Measurements from ENCODE around the gene HKDC1.
"Not testable (repeated sequence)": the region's sequence is repeated elsewhere in the genome, so short reads cannot be mapped to it uniquely, and the experiment has no call there.

HKDC1 gene, protein sequence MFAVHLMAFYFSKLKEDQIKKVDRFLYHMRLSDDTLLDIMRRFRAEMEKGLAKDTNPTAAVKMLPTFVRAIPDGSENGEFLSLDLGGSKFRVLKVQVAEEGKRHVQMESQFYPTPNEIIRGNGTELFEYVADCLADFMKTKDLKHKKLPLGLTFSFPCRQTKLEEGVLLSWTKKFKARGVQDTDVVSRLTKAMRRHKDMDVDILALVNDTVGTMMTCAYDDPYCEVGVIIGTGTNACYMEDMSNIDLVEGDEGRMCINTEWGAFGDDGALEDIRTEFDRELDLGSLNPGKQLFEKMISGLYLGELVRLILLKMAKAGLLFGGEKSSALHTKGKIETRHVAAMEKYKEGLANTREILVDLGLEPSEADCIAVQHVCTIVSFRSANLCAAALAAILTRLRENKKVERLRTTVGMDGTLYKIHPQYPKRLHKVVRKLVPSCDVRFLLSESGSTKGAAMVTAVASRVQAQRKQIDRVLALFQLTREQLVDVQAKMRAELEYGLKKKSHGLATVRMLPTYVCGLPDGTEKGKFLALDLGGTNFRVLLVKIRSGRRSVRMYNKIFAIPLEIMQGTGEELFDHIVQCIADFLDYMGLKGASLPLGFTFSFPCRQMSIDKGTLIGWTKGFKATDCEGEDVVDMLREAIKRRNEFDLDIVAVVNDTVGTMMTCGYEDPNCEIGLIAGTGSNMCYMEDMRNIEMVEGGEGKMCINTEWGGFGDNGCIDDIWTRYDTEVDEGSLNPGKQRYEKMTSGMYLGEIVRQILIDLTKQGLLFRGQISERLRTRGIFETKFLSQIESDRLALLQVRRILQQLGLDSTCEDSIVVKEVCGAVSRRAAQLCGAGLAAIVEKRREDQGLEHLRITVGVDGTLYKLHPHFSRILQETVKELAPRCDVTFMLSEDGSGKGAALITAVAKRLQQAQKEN

DNA sequence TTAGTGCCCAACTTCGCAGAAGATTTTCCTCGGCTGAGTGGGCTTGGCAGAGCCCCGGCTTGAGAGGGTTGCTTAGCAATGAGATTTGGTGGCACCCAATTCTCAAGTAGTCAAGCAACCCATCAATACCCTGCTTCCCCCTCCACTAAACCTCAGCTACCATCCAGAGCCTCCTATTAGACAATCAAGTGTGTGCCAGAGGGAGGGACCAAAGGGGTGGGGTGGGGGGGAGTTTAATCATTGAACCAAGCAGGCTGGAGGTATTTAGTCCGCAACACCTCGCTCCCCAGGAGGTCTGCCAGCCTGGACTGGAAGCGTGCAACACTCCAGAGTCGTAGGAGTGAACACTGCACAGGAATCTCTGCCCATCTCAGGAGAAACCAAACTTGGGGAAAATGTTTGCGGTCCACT is at the start of gene HKDC1:
TSS of gene HKDC1 (plus strand) at position 292 of the 411 bp plus-strand sequence. CDS start at position 396, 104 bp downstream.
- DNase-seq (ENCODE audit: low spot score), result no peak

DNA sequence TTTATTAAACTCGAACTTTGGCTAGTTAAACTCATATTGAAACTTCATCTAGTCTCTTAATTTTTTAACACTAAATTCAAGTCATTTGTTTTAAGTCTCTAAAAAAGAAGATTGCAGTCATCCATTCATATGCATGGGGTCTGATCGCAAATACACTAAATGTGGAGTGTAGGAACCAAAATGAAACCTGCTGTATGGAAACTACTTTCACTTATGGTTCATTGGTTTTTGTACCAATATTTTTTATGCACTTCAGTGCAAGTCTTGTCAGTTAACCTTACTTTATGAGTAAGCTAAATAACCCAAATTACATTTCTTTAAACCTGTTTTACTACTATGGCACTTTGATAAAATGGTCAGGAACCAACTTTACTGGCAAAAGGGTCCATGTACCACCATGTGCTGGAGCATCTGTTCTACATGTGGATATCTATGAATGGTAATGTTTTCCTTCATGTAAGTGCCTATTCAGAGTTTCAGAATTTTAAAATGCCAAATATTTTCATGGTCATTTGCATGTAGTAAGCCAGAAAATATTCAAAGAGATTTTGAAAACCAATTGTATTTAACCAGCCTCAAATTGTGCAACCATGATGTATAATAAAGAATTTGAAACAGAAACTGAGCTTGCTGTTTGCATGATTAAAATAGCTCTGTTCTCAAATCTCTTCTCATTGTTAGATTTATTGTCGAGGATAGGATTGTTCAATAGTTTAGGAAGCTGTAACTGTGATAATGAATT is 47.7 kb upstream of the HKDC1 start:
- no peak for DNase-seq (ENCODE audit: low spot score)

DNA sequence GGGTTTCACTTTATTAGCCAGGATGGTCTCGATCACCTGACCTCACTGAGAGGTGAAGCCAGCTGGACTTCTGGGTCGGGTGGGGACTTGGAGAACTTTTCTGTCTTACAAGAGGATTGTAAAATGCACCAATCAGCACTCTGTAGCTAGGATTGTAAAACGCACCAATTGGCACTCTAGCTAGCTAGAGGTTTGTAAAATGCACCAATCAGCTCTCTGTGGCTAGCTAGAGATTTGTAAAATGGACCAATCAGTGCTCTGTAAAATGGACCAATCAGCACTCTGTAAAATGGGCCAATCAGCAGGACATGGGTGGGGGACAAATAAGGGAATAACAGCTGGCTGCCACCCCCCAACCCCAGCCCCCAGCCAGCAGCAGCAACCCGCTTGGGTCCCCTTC is 44.8 kb upstream of the HKDC1 start:
- not testable (repeated sequence) for DNase-seq (ENCODE audit: low spot score)

DNA sequence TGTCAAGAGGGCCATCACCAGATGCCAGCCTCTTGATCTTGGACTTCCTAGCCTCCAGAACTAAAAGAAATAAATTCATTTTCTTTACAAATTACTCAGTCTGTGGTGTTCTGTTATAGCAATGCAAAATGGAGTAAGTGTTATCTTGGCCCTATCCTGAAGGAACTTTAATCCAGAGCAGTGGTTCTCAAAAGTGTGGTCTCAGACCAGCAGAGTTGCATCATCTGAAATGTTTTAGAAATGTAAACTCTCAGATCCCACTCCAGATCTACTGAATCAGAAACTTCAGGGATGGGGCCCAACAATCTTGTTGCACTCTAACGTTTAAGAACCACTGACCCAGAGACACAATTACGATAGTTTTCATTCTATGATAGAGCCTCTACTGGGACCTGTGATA is 43.3 kb upstream of the HKDC1 start:
- DNase-seq (ENCODE audit: low spot score), result no peak

DNA sequence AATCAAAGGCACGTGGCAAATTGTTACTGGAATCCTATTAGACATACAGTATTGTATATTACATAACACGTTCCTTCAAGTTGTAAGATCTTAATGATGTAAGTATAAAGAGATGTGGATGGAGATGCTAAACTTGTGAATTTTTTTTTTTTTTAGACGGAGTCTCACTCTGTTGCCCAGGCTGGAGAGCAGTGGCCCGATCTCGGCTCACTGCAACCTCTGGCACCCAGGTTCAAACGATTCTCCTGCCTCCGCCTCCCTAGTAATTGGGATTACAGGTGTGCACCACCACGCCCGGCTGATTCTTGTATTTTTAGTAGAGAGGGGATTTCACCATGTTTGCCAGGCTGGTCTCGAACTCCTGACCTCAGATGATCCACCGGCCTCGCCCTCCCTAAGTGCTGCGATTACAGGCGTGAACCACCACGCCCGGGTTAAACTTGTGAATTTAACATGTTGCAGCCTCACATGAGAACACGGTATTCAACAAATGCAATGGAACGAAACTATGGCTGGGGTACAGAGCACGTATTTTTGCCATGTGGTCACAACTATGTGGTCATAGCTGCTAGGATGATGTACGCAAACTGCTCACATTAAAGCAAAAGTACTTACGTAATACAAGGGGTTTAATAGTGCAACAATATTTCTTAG is 40.9 kb upstream of the HKDC1 start:
- no peak for DNase-seq (ENCODE audit: low spot score)

DNA sequence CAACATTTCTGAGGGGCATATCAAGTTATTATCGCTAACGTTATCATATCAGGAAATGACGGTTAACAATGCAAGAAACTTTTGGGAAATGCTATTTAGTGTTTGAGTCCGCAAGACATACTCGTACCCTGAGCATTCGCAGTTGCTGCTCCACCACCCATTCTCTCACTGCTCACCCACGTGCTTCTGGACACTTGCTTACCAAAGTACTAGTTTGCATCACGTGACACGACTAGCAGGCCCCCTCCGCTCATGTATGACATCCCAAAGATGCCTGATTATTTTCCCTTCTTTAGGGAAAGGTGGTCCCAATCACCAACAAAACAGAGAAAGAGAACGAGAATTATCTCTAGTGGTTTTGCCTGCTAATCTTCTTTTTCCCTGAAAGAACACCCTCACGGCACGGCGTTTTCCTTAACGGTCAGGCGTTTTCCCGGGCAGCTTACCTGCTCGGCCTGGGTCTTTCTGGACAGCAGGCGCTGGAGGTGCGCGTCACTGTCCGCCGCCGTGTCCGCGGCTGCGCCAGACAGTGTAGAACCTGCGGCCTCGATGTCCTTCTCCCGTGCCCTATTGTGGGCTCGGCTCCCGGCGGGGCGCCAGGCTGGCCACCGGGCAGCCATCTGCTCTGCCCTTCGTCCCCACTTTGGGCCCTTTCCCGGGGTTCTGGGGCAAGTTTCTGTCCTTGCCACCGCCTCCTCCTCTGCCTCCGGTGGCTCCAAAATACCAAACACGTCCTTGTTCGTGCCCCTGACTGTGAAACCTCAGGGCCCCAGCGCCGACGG is 40.2 kb upstream of the HKDC1 start, which contains the start of gene SUPV3L1:
TSS of gene SUPV3L1 (plus strand) at position 492 of the 782 bp plus-strand sequence. CDS start at position 550, 58 bp downstream.
- DNase-seq (ENCODE audit: low spot score), result peak; percentile 97

DNA sequence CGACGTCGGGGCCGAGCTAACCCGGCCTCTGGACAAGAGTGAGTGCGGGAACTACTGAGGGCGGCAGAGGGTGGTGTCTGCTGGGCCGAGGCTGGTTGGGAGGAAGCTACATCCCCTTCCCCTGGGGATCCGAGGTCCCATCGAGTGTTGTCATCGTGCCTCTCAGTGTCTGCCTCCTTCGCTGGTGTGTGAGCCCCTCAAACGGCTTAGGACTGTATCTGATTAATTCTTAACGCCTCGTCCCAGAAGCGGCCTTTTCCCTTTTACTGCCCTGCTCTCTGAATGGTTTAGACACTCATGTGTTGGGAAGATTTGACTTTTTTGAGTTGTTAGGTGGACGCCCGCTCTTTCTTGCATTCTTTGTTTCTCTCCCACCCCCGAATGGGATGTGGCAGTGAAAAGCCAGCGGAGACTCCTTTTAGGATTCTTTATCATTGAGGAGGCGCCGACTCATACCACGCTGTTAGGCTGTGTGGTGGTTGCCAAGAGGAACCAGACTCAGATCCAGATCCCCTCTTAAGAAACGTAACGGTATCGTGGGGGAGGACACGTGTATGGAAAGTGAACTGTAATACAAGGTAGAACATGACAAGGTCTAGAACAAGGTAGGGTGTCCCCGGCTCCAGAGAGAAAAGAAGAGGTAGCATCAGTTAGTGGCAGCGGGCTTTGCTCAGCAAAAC is 39.5 kb upstream of the HKDC1 start:
- DNase-seq (ENCODE audit: low spot score), result peak; percentile 16

DNA sequence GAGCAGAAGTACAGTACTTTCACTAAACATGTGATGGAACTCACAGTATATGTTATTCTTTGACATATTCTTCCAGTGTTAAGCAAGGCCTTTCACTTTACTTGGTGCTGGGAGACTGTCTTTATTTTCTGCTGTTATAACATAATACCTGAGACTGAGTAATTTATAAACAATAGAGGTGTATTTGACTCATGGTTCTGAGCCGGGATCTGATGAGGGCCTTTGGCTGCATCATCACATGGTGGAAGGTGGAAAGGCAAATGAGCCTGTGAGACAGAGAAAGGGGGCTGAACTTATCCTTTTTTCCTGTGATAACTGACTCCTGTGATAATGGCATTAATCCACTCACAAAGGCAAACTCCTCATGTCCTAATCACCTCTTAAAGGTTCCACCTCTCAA is 38.7 kb upstream of the HKDC1 start:
- DNase-seq (ENCODE audit: low spot score), result no peak

DNA sequence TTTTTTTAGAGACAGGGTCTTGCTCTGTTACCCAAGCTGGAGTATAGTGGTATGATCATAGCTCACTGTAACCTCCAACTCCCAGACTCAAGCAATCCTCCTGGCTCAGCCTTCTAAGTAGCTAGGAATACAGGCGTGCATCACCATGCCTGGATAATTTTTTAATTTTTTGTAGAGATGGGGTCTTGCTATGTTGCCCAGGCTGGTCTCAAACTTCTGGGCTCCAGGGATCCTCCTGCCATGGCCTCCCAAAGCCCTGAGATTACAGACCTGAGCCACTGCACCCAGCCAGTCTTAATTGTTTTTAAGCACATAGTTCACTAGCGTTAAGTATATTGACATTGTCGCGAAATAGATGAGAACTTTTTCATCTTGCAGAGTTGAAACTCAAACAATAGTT is 38.1 kb upstream of the HKDC1 start:
- DNase-seq (ENCODE audit: low spot score), result no peak

DNA sequence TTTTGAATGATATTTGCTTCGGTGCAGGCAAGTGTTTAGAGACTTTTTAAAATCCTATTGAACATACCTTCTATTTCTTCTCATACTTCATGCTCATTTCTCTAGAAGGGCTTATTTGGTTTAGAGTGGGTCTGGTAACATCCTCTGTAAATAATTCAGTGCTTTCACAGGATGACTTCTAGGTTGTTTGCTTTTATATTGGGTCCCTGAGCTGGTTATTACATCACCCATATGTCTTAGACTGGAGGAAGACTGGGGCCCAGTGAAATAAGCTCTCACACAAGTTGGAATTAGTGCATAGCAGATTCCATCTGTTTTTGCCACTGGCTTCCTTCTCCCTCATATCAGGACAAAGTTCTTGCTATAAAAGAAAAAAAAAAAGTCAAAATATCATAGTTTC is 33.6 kb upstream of the HKDC1 start:
- no peak for DNase-seq (ENCODE audit: low spot score)

DNA sequence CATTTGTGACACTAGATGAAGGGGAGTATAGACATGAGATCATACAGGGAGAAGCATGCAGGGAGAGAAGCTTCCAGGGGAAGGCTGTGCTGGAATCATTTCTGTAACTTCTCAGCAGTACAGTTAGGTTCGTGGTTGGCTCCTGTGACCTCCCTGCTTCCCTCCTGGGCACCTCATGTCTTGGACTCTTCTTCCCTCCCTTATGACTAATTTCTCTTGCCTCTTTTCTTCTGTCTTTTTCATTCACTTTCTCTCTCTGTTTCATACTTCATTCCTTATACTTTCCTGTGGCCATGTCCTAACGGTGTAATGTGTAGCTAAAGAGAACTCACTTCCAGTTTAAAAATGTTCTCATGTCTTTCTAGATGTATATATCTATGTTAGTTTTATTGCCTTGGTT is 19.1 kb upstream of the HKDC1 start:
- DNase-seq (ENCODE audit: low spot score), result no peak

DNA sequence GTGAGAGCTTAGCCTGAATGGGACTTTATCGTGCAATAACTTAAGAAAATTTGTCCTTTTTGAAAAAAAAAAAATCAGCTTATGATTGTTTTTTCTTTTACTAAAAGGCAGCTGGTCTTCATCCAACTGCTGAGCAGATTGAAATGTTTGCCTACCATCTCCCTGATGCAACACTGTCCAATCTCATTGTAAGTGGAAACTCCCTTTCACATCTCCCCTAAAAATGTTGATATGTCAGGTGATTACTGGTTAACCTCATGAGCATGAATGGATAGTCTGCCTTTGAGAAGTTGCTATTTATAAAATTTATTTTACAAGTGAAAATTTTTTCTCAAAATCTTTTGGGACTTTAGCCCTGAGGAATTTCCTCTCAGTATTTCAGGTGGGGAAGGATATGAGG is 17.8 kb upstream of the HKDC1 start:
- DNase-seq (ENCODE audit: low spot score), result no peak

DNA sequence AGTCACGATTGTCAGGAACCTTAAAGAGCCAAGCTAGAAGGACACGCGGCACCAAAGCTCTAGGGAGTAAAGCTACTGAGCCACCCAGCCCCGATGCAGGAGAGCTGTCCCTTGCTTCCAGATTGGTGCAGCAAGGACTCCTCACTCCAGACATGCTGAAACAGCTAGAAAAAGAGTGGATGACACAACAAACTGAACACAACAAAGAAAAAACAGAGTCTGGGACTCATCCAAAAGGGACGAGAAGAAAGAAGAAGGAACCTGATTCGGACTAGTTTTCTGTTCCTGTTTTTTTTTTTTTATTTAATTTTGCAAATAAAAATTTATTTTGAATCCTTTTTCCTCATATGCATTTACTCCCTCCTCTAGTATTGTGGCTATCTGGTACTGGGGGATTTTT is 11.4 kb upstream of the HKDC1 start:
- DNase-seq (ENCODE audit: low spot score), result no peak

DNA sequence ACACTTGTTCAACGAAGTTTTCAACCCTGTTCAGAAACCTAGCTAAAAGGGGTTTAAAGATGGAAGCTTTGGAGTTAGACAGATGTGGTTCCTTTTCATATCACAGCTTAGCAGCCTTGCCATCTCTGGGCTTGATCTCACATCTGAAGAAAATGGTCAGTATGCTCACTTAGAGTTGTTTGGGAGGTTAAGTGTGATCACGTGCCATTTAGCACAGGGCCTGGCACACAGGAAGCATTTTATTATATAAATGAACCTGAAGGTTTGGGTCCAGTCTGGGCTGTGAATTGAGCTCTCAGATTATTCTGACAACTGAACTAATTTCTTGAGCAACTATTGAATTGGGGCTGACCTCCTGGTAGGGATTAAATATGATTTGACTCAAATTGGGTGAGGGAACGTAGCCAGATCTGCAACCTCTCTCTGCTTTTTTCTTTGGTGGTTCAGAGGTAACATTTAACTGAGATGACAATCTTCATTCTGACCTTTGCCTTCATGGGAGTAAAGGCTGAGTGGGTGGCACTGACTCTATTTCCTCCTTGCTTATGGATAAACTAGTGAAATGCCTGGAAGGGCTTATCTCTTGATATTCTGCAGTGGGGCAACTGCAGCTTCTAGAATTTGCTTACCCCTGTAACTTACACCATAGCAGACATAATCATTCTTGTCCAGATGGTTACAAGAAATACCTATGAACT is 10.2 kb upstream of the HKDC1 start:
- DNase-seq (ENCODE audit: low spot score), result no peak

DNA sequence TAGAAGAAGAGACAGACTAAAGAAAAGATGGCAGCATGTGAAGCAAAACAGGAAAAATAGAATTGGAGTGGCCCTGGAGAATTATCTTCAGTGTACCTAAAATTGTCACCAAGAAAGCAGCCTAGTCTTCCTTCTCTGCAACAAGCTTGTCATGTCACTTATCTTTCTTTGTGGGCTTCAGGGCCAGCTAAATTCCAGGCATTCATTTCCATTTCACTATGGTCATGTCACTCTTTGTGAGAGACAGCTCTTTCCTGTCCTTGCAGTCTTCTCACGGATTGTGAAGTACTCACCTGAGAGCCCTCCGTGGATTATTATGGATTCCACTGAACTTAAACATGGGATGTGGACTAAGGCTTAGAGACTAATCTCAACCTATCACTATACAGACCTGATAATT is 9.0 kb upstream of the HKDC1 start:
- no peak for DNase-seq (ENCODE audit: low spot score)

DNA sequence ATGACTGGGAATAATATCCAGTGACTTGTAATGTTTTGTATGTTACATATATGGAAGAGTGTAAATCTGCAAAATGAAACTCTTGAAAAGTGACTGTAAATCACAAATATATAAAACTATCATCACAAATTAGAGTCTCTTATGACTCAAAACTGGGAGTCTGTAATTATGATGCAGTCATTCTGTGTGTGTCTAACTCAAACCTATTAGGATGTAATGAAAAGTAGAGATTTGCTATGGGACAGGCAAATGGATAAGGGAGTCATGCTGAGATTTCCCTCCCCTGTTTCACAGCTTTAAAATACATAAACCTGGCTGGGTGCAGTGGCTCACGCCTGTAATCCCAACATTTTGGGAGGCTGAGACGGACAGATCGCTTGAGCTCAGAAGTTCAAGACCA is 8.6 kb upstream of the HKDC1 start:
- DNase-seq (ENCODE audit: low spot score), result no peak

DNA sequence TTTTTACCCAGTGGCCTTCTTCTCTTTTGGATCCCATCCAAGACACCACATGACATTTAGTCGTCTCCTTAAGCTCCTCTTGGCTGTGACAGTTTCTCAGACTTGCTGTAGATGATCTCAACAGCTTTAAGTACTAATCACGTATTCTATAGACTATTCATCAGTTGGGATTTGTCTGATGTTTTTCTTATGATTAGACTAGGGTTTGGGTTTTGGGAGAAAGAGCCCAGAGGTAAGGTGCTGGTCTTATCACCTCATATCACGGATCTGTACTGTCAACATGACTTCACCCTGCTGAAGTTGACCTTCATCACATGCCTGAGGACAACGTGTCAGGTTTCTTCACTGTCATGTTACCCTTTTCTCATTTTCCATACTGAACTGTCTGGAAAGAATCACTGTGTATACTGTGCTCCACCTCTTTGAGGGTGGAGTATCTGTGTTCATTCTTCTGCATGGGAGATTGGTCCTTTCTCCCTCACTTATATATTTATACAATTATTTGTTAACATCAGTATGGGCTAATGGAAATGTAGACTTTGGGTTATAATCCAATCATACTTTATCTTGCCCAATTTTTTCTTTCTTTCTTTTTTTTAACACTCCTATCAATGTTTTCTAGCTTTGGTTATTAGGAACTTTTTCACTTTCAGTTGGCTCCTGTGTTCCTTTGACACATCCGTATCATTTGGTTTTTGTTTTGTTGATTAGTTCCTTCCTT is 6.4 kb upstream of the HKDC1 start:
- no peak for DNase-seq (ENCODE audit: low spot score)

DNA sequence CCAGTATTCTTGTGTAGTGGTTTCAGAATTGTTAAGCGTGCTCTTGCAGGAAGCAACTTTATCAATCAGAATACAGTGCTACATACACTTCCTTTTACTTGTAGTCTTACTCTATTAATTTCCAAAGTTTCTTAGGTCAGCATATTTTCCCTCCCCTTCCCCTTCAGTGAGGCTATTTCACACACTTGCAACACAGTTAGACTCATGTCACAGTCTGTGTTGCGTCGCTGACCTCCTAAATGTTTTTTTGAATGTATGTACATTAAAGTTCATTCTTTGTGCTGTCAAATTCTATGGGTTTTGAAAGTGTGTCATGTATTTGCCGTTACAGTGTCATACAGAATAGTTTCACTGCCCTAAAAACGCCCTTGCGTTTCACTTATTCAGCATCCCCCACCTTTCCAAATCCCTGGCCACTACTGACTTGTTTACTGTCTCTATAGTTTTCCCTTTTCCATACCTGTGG is 5.4 kb upstream of the HKDC1 start:
- DNase-seq (ENCODE audit: low spot score), result no peak

Data from putamen (tissue), 1 donor.